HS-5 (cell line): ENCODE results near the gene CRLF3.
"Not testable (repeated sequence)": the region's sequence is repeated elsewhere in the genome, so short reads cannot be mapped to it uniquely, and the experiment has no call there.

ENCODE experiments used
- DNase-seq: peaks from one replicate; pipeline ENCODE4 v3.0.0-alpha.2; 2012; ENCODE audit warnings: low read depth

Gene CRLF3

DNA sequence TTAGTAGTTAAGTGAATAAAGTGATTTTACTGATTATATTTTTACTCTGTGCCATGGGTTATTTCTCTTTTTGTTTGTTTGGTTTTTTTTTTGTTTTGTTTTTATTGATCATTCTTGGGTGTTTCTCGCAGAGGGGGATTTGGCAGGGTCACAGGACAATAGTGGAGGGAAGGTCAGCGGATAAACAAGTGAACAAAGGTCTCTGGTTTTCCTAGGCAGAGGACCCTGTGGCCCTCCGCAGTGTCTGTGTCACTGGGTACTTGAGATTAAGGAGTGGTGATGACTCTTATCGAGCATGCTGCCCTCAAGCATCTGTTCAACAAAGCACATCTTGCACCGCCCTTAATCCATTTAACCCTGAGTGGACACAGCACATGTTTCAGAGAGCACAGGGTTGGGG, 88.8 kb downstream of the CRLF3 start:
- not testable (repeated sequence) for DNase-seq

DNA sequence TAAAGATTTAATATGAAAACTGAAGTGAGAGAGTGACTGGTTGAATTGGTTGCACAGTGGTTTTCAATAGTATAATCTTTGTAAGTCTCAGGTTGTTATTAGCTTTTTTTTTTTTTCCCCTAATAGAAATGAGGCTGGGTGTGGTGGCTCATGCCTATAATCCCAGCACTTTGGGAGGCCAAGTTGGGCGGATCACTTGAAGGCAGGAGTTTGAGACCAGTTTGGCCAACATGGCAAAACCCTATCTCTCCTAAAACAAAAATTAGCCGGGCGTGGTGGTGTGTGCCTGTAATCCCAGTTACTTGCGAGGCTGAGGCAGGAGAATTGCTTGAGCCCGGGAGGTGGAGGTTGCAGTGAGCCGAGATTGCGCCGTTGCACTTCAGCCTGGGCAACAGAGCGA, 89.3 kb downstream of the CRLF3 start:
- DNase-seq = not testable (repeated sequence)

DNA sequence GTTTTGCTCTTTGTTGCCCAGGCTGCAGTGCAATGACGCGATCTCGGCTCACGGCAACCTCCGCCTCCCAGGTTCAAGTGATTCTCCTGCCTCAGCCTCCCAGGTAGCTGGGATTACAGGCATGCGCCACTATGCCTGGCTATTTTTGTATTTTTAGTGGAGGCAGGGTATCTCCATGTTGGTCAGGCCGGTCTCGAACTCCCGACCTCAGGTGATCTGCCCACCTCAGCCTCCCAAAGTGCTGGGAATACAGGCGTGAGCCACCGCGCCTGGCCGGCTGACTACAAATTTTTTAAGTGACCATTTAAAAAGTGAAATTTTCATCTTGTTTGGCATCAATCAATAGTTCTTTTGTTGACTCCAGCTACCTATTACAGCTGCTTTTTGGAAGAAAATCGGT, 90.3 kb downstream of the CRLF3 start:
- not testable (repeated sequence) for DNase-seq
